Prostate gland (tissue), 2 donors: Measurements from ENCODE around the gene TDRD9. TPM values are rescaled to one million over a fixed set of nuclear protein-coding genes. Genes with fewer than 3 reads are reported as not detected.

Experiments
- DNase-seq: peaks from one replicate; pipeline ENCODE4 v3.0.0-alpha.2; 2019; ENCODE audit warnings: low spot score
- H3K27ac ChIP-seq, 2 donors: fragments of 200-600 bp; sonication (generic); 2 replicates each; pipeline ENCODE4 v1.5.1; 2017 to 2019
- H3K27me3 ChIP-seq: fragments of 200-600 bp; sonication (generic); replicated peaks from 2 replicates; pipeline ENCODE4 v1.5.1; 2019; ENCODE audit not compliant: insufficient read depth
- H3K36me3 ChIP-seq, 2 donors: fragments of 200-600 bp; sonication (generic); 1 replicate in 1 of 2; 2 replicates in 1 of 2; pipeline versions ENCODE4 v1.5.1 to v1.8.1; 2017 to 2019
- H3K4me1 ChIP-seq: fragments of 200-600 bp; sonication (generic); replicated peaks from 2 replicates; pipeline ENCODE4 v1.5.1; 2019
- H3K4me3 ChIP-seq, 2 donors: fragments of 200-600 bp; sonication (generic); 2 replicates each; pipeline ENCODE4 v1.5.1; 2017 to 2019
- H3K9me3 ChIP-seq: fragments of 200-600 bp; sonication (generic); 2 replicates; pipeline ENCODE4 v1.5.1; 2017
- POLR2A ChIP-seq: fragments of 450-650 bp; IDR thresholded peaks from one replicate; pipeline ENCODE4 v1.6.1; 2016; ENCODE audit warnings: antibody characterized with exemption, mild to moderate bottlenecking
- POLR2AphosphoS5 ChIP-seq: sonication (generic); formaldehyde crosslinking; IDR thresholded peaks from one replicate; pipeline ENCODE4 v1.6.1; 2017; ENCODE audit warnings: antibody characterized with exemption
- WGBS: methylation state at CpG from one replicate; pipeline ENCODE4 v1.1.5; 2018; 5-methylcytosine and 5-hydroxymethylcytosine counted together
- intact Hi-C: fragments of 100-400 bp; cut with DNase I; formaldehyde crosslinking; loops from one replicate; pipeline ENCODE4 v1.14.2; 2022
- total RNA-seq, 2 donors: library from RNA; depleted of rRNA; stranded (reverse); fragments of >200 nt; gene quantifications; one replicate each; pipeline ENCODE4 v1.1.0, GENCODE V29; 2016
- TF ChIP-seq, protein P1 (sequence below), 4 experiments: fragments of 200-600 bp in 2 of 4; fragments of 450-650 bp in 2 of 4; sonication (generic) in 2 of 4; IDR thresholded peaks; 1 replicate in 3 of 4; 2 replicates in 1 of 4; pipeline ENCODE4 v1.5.1; 2016 to 2019; ENCODE audit warnings: antibody characterized with exemption in 4 of 4, mild to moderate bottlenecking in 2 of 4, moderate library complexity in 2 of 4

Gene TDRD9
- total RNA-seq, 2 donors from 2014 or later: 0.64 to 18.2 TPM

DNA sequence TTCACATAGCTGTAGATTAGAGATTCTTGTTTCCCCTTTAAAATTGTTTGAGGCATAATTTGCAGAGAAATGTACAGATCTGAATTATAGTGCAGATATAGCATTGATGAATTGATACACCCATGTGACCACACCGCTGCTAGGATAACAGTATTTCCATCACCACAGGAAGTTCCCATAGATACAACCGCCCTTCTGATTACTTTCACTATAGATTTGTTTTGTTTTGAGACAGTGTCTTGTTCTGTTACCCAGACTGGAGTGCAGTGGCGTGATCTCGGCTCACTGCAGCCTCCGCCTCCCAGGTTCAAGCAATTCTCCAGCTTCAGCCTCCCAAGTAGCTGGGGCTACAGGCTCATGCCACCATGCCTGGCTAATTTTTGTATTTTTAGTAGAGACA lies 148.5 kb downstream of the TDRD9 start:
- H3K27ac ChIP-seq: no peak overlapping the region
- no peaks in the 10 kb centered on the region for H3K36me3 ChIP-seq
- no peaks in the 10 kb centered on the region for H3K27me3 ChIP-seq
- WGBS: 82% methylated on average over 5 of the region's 5 CpGs
- no peaks in the 10 kb centered on the region for H3K9me3 ChIP-seq
- intact Hi-C loops: no loop called here
- no peaks in the 10 kb centered on the region for H3K4me1 ChIP-seq
- no peak for TF ChIP-seq POLR2A
- TF ChIP-seq, protein P1, sequence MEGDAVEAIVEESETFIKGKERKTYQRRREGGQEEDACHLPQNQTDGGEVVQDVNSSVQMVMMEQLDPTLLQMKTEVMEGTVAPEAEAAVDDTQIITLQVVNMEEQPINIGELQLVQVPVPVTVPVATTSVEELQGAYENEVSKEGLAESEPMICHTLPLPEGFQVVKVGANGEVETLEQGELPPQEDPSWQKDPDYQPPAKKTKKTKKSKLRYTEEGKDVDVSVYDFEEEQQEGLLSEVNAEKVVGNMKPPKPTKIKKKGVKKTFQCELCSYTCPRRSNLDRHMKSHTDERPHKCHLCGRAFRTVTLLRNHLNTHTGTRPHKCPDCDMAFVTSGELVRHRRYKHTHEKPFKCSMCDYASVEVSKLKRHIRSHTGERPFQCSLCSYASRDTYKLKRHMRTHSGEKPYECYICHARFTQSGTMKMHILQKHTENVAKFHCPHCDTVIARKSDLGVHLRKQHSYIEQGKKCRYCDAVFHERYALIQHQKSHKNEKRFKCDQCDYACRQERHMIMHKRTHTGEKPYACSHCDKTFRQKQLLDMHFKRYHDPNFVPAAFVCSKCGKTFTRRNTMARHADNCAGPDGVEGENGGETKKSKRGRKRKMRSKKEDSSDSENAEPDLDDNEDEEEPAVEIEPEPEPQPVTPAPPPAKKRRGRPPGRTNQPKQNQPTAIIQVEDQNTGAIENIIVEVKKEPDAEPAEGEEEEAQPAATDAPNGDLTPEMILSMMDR (IDR thresholded peaks at IDR 0.05): no peak
- TF ChIP-seq POLR2AphosphoS5: no peak
- H3K4me3 ChIP-seq: no peak overlapping the region
- no peak for DNase-seq

DNA sequence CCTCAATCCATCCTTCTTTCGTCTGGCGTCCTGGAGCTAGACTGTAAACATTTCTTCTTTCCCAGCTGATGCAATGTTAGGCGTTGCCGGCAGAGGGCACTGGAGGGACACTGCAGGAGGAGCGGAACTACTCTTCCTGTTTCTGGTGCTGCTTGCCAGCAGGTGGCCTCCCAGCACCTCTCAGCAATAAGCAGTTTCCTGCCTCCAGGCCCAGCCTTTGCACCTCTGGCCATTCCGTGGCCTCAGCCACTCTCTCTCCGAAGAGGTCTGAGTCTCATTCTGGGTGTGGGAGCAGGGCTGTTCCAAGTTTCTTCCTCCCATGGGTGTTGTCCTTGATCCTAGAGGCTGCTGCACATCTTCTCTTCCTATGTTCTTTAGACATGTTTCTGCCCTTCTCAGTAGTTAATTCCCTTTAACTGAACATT lies 149.8 kb downstream of the TDRD9 start:
- TF ChIP-seq POLR2AphosphoS5: peak; percentile 76
- TF ChIP-seq, protein P1 (IDR thresholded peaks at IDR 0.05): peak; percentile 93 to 99 (median 98)
- TF ChIP-seq POLR2A: no peak
- WGBS: 0% methylated on average over 7 of the region's 7 CpGs
- H3K27ac ChIP-seq: no peak overlapping the region
- H3K36me3 ChIP-seq: no peaks in the 10 kb centered on the region
- no peaks in the 10 kb centered on the region for H3K27me3 ChIP-seq
- no peaks in the 10 kb centered on the region for H3K9me3 ChIP-seq
- H3K4me3 ChIP-seq: no peak overlapping the region
- intact Hi-C loops: loop anchor here (2.0 kb wide), 1 partner anchor 487 kb away; no protein-coding TSS in a partner anchor
- peak; percentile 85 for DNase-seq
- peaks cover 2% of the 10 kb centered on the region for H3K4me1 ChIP-seq

DNA sequence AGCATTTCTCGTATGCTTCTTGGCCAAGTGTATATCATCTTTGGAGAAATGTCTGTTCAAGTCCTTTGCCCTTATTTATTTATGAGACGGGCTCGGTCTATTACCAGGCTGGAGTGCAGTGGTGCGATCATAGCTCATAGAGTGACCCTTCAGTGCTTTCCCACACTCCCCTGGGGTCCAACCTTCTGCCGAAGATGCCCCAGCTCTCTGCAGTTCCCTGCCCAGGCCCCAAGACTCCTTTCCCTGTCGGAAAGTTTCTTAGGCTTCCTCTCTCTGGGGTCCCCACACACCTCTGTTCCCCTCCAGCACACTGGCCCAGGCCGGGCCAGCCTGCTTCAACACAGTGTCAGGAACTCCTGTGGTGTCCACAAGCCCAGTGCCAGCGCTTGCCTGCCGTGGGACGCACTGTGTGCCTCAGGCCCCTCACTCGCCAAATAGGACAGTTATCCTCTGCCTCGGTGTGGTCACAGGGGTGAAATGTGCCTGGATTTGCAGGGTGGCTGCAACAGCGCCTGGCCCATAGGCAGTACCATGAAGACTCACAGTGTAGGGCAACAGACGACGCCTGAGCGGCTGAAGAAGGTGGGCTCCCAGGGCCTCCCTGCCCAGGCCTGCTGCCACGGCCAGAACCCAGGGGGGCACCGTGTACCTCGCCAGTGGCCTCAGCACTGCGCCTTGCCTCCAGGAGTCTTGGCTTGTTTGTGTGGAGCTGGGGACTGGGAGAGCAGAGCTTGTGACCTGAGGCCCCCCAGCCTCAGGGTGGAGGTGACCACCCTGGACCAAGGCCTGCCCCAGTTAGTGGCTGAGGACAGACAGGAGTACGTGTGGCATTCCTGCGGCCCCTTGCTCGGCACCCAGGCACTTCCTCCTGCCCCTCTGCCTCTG lies 152.4 kb downstream of the TDRD9 start:
- Histone ChIP-seq H3K27ac (no peak overlapping the region), H3K4me3 (no peak overlapping the region), H3K9me3 (no peaks in the 10 kb centered on the region), H3K27me3 (no peaks in the 10 kb centered on the region), H3K36me3 (no peaks in the 10 kb centered on the region), H3K4me1 (peaks cover 3% of the 10 kb centered on the region)
- intact Hi-C loops: no loop called here
- TF ChIP-seq POLR2AphosphoS5 (no peak), POLR2A (no peak)
- TF ChIP-seq, protein P1 (IDR thresholded peaks at IDR 0.05): no peak
- 90% methylated on average over 23 of the region's 23 CpGs for WGBS
- no peak for DNase-seq

DNA sequence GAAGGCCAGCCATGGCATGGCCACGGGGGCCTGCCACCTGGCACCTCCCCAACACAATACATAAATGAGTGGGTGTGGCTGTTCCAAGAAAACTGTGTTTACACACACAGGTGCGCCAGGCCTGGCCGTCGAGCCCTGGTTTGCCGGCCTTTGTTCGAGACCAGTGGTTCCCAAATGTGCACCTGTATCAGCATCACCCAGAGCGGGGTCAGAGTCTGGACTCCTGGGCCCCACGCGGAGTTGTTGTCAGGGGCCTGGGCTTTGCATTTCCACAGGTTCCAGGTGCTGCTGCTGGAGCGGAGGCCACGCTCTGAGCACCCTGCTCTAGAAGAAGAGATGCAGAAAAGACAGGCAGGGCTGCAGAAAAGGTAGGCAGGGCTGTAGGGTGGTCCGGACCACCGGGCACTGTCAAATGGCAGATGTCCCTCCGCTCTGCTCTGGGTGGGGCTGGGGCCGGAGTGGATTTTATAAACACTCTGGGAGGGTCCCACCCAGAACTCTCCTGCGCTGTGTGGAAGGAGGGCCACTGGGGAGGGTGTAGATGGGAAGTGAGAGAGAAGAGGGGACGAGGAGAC lies 153.1 kb downstream of the TDRD9 start:
- Histone ChIP-seq H3K4me1 (peaks cover 3% of the 10 kb centered on the region), H3K36me3 (no peaks in the 10 kb centered on the region), H3K4me3 (no peak overlapping the region), H3K27me3 (peaks cover 2% of the 10 kb centered on the region), H3K9me3 (no peaks in the 10 kb centered on the region), H3K27ac (no peak overlapping the region)
- no peak for DNase-seq
- TF ChIP-seq, protein P1 (IDR thresholded peaks at IDR 0.05): no peak
- TF ChIP-seq POLR2A (no peak), POLR2AphosphoS5 (no peak)
- intact Hi-C loops: no loop called here
- WGBS: 81% methylated on average over 17 of the region's 17 CpGs
